ENCODE measurements around the gene SEC24A.
"Not testable (repeated sequence)": the region's sequence is repeated elsewhere in the genome, so short reads cannot be mapped to it uniquely, and the experiment has no call there.

Gene SEC24A

DNA sequence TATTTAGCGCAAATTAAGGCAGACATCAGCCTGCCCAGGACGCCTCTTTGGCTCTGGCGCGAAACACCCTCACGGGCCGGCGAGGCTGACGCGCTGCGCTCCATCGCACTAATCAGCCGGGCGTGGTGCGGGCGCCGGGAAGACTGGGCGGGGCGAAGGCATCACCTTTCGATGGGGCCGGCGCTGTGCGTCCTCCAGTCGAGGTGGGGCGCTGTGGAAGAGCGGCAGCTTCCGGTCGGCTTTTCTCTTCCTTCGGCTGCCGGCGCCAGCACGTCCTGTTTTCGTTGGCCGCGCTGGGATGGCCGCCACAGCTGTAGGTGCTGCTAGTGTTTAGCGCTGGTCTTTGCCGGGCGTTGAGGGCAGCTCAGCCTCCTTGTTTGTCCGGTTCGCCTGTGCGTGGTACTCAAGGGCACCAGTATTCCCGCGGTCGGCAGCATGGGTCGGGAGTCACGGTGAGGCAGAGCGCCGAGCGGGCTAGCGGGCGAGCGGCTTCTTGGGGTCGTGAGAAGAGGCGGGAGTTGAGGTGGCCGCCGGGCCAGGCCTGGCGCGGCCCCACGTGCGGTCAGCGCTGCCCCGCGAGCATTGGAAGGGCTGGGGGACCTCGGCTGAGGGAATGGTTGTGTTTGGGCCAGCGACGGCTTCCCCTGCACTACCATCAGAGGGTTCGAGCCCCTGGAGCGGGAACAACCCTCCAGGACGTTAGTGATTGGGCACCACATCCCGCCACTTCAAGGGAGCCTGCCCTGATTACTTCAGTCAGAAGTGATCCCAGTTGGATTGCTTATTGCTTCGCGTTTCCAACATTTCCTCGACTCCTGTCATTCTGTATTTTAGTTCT is 110.1 kb downstream of the SEC24A start, which contains the start of gene DDX46:
Gene DDX46 (plus strand): TSS at position 276 of the 838 bp plus-strand sequence. CDS start 160 bp downstream, at position 436.
- peak; percentile 92 to 94 for DNase-seq

DNA sequence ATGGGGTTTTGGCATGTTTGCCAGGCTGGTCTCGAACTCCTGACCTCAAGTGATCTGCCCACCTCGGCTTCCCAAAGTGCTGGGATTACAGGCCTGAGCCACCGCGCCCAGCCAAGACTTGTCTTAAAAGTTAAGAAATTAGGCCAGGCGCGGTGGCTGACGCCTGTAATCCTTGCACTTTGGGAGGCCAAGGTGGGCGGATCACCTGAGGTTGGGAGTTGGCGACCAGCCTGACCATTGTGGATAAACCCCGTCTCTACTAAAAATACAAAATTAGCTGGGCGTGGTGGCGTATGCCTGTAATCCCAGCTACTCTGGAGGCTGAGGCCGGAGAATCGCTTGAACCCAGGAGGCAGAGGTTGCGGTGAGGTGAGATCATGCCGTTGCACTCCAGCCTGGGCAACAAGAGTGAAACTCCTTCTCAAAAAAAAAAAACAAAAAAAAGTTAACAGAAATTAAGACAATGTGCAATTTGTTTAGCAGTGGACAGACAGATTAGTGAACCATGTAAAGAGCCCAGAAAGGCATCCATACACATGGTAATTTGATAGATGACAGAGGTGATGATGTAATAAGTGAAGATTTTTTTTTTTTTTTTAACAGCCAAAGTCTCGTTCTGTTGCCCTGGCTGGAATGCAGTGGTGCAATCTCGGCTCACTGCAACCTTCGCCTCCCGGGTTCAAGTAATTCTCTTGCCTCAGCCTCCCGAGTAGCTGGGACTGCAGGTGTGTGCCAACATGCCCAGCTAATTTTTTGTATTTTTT is 119.1 kb downstream of the SEC24A start:
- not testable (repeated sequence) for DNase-seq

DNA sequence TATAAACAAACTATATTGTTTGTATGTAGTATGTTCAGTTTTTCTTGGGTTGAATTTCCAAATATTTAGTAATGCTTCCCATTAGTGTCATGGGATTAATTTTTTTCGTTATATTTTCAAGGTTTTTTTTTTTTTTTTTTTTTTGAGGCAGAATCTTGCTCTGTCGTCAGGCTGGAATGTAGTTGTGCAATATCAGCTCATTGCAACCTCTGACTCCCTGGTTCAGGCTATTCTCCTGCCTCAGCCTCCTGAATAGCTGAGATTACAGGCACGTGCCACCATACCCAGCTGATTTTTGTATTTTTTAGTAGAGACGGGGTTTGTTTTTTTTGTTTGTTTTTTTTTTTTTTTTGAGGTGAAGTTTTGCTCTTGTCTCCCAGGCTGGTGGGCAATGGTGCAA is 120.6 kb downstream of the SEC24A start:
- no peak for DNase-seq

DNA sequence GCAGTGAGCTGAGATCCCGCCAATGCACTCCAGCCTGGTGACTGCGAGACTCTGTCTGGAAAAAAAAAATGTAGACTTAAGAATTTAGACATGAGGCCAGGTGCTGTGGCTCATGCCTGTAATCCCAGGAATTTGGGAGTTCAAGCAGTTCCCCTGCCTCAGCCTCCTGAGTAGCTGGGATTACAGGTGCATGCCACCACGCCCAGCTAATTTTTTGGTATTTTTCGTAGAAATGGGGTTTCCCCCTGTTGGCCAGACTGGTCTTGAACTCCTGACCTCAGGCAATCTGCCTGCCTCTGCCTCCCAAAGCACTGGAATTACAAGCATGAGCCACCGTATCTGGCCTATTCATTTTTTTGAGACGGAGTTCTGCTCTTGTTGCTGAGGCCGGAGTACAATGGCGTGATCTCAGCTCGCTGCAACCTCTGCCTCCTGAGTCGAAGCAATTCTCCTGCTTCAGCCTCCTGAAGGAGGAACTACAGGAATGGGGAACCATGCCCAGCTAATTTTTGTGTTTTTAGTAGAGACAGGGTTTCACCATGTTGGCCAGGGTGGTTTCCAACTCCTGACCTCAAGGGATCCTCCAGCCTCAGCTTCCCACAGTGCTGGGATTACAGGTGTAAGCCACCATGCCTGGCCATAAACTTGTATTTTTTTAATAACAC is 124.0 kb downstream of the SEC24A start:
- no peak for DNase-seq

DNA sequence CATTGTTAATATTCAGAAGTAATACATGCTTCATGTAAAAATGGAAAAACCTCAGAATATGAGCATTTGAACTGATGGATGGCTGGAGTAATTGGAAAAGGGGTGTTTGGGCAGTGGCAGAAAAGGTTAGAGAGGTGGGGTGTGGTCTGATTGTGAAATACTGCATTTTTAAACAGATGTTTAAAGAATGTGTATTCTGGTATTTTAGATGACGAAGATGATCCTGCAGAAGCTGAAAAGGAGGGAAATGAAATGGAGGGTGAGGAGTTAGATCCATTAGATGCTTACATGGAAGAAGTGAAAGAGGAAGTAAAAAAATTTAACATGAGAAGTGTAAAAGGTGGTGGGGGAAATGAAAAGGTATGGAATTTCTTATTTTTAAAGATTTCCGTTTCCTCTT is 128.8 kb downstream of the SEC24A start:
- no peak for DNase-seq
